GM18951 (cell line): ENCODE results near the gene CELSR1.

Experiments
- POLR2A ChIP-seq: IDR thresholded peaks from 4 replicates; pipeline ENCODE4 v1.6.1; 2011; ENCODE audit warnings: mild to moderate bottlenecking; ENCODE audit not compliant: insufficient read length, insufficient read depth; ENCODE audit errors: extremely low read depth
- in situ Hi-C: fragments of 300-500 bp; cut with MboI; formaldehyde crosslinking; loops from one replicate; pipeline ENCODE4 v1.12.0; 2022; ENCODE audit warnings: low sequenced_read_pairs, mixed read lengths, inconsistent platforms; ENCODE audit not compliant: unreplicated experiment

CELSR1 gene

DNA sequence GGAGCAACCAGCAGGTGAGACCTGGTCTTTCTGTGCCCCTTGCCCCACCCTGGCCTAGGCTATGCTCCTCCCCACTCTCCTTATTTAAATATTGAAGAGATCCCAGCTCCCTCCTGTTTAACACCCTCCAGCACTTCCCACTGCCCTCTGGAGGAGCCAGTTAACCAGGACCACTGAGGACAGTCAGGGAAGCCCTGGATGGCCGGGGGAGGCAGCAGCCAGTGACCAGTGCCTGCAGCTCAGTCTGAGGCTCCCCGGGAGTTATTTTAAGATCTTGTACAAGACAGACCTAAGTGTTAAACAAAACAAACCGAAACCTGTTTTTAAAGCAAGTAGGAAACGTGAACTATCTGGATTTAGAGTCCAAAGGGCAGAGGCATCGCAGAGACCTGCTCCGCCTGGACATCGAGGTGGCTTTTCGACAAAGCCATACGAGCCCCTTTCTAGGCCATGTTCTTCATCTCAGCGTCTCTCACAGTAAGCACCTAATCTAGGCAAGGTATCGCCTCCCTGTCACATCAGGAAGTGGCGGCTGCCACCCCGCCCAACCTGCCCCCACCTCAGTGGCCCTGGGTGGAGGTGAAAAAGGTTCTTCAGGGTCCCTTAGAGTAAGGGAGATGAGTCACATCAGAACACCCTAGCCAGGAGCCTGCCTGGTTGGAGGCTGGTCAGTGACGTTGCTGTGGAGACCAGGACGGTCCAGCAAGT, 166.7 kb downstream of the CELSR1 start:
- TF ChIP-seq POLR2A = no peak
- in situ Hi-C loops = no loop called here

DNA sequence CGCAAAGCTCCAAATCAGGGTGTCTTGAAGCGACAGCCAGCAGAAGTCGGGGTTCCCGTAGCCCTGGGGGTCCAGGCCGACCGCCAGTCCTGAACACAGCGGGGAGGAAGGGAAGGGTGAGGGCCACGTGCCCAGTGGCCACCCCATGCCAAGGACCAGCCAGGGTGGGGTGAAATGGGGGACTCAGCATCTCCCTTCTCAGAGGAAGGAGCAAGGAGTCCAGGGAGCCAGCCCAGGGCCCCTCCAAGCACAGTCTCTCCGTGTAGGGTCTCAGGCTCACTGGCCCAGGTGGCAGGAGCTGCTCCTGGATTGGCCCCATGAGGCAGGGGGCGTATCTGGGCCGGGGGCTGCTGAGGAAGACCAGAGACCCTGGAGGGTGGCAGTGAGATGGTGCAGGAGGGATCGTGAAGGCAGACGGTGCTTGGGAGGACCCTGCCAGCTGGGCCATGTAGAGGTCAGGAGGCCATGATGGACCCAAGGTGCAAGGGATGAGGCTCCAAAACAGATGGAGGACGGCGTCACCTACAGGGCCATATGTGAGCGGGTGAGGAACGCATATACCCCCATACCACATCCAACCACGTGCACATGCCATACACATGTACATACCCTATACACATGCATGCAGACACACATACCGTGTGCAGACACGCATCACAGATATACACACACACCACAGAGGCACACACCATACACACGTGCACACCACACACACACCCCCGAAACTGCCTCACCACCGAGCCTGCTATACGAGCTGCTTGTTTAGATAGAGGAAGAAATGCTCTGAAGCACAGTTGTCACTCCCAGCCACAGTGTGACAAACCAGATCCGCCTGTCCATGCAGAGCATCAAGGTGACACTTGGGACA, 167.5 kb downstream of the CELSR1 start:
- no peak for TF ChIP-seq POLR2A

DNA sequence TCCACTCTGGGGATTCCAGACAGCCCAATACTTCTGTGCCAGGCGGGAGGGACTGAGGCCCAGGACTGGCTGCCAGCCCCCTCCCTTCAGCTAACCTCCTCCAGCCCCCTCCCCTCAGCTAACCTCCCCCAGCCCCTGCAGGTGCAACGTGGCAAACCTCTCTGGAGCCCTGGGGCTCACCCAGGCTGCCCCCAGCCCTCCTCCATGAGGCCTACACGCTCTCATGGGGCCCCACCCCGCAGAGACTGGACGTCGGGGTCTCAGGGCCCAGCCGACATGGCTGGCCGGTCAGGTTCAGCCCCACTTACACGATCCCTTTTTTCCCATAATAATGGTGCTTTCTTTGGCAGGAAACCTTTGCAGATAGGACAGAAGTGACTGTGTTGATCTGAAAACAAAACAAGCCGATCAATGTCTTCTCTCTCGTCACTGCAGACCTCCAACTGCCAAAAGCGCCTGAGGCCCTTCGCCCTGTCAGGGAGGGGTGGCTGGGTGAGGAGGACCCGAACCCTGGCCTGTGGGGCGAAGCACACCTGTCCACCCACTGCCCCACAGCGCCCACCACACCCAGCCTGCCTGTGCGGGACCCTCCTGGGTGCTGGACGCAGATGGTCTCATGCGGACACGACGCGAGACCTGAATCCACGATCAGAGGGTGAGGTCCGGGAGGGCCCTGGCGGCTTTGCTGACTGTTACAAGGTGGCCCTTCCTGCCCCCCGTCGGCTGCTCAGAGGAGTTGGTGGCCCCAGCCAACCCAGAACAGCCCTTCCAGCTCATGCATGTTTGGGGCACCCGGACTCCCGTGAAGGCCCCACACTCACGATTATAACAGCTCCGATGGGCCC, 168.3 kb downstream of the CELSR1 start:
- in situ Hi-C loops = loop anchor here (10.0 kb wide), 1 partner anchor 66 kb away; no protein-coding TSS in a partner anchor
- TF ChIP-seq POLR2A = no peak

More for the DNA sequence above, 167.5 kb downstream of the CELSR1 start:
- in situ Hi-C loops = loop anchor here (10.0 kb wide), 1 partner anchor 65 kb away; no protein-coding TSS in a partner anchor

DNA sequence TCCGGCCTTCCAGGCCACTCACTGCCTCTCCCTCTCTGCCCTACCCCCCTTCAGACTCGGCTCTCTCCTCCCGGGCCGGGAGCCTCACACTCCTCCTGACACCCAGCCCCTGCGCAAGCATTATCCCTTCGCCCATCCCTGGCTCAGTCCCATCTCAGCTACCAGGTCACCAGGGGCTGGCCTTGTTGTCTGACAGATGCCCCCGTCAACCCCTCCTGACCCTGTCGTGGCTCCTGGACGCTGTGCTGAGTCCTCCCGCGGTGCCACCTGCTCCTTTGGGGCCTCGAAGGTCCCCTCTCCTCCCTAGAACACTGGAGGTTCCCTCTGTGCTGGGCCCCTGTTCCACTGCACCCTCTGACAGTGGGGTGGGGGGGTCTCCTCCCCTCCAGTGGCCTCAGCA, 169.0 kb downstream of the CELSR1 start:
- in situ Hi-C loops = loop anchor here (10.0 kb wide), 1 partner anchor 66 kb away; no protein-coding TSS in a partner anchor
- TF ChIP-seq POLR2A = no peak

DNA sequence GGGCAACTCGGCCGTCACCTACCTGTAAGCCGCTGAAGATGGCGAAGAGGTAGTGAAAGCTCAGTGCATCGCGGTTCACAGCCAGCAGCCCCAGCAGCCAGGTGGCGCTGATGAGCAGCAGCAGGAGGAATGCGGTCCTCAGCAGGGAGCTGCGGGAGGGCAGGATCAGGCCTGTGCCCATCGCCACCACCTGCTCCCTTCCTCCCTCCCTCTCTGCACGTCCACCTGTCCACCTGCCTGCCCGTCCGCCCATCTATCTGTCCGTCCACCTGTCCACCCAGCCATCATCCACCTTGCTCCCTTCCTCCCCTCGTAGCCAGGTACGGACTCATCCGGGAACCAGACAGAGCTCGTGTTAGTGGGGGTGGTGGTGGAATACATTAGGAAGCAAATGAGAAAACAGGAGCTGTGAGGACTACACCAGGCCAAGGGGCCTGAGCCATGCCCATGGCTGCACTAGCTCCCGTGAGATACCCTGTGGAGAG, 169.7 kb downstream of the CELSR1 start:
- no peak for TF ChIP-seq POLR2A
- in situ Hi-C loops = loop anchor here (10.0 kb wide), 1 partner anchor 67 kb away; no protein-coding TSS in a partner anchor

DNA sequence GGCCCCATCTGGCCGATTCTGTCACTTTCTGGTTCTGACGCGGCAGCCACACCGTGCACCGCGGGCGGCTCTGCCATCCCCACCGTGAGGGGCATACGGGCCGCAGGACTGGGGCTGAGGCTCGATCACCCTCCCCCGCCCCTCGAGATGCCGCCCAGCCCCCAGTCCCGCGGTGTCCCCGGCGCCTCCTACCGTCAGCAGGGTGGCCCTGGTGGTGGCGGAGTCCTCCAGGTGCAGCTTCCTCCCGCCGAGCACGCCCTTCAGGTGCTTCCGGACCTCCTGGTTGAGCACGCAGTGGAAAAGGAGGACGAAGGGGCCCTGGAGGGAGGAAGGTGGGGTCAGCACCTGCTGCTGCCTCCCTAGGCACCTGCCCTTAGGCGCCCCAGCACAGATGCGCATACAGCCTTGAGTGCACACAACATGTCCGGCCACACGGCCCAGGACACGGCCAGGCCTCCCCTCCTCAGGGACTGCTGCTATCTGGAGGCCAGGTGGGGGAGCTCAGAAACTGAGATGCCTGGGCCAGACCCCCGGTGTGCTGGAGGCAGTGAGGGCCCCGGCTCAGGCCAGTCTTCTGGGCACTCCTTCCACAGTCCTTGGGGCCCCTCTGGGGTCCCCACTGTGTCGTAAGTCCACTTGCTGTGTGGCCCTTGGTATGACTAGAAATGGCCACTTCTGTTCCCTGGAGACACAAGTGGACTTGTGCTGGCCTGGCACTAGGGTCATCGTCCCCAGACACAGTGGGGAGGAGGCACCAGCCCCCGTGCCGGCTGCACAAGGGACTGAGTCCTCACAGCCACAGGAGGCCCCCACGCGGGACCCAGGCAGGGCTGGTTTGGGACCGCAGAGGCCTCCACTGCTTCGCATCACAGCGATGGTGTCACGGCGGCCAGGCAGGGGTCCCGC, 170.4 kb downstream of the CELSR1 start:
- no peak for TF ChIP-seq POLR2A
- in situ Hi-C loops = loop anchor here (10.0 kb wide), 1 partner anchor 68 kb away; no protein-coding TSS in a partner anchor

DNA sequence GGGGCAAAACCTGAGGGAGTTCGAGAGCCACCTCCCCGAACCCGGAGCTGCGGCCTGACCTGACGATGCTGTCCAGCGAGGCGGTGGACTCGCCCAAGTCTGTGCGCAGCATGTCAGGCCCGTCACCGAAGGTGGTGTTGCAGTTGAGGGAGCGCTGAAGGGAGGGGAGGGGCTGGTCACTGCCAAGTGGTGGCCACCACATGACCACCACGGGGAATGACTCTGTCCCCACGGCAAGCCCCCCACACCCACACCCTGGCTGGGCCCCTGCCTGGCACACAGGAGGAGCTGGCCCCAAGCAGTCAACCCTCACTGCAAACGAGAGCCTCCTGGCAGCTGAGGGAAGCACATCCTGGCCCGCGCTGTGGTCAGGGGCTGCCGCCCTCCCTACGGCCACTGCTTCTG, 171.1 kb downstream of the CELSR1 start:
- in situ Hi-C loops = loop anchor here (10.0 kb wide), 1 partner anchor 68 kb away; no protein-coding TSS in a partner anchor
- no peak for TF ChIP-seq POLR2A

DNA sequence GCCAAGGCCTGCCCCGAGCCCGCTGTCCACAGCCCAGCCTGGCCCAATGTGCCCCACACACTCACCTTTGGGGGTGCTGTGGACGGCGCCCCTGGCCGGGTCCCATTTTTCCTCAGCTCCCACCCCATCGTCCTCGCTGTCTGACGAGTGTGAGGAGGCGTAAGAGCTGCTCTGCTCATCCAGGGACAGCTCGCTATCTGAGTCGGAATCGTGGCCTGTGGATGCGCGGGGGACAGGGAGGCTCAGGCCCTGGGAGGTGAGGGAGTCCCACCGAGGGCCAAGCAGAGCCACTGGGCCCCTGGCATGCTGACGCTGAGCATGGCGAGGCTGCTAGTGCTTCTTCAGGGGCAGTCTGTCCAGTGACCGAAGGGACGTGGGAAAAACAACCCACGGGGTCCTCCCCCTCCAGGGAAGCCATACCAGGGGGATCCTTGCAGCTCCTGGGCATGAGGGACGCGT, 172.2 kb downstream of the CELSR1 start:
- in situ Hi-C loops = loop anchor here (10.0 kb wide), 1 partner anchor 70 kb away; no protein-coding TSS in a partner anchor
- no peak for TF ChIP-seq POLR2A

DNA sequence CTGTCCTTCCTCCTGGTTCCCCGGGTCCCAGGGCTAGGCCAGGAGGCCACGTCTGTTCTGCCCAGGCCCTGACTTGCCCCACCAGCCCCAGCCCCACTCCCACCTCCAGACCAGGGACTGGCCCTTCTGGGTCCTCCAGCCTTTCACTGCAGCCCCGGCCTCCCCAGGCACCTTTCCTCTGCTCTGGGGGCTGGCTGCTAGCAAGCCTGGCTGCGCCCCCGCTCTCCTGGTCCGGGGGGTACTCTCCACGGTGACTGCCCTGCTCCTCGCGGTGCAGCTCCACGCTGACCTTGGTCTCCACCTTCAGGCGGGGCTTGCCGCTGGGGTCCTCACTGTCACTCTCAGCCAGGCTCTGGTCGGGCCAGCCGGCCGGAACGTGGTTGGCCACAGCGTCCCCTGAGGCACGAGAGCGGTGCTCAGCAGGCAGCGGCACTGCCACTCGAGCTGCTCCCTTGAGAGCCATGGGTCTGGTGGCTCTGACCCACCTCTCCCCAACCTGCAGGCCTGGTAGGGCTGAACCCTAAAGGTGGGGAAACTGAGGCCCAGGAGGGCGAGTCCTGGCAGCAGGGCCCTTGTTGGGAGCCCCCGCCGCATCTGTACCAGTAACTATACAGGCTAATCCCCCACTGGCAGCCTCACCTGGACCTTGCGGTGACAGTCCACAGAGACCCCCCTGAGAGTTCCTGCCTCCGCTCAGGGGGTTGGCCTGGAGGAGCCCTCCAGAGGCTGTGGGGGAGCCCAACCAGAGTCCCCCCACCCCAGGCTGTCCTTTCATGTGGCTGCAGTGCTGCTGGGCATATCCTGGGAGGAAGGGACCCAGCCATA, 172.9 kb downstream of the CELSR1 start:
- in situ Hi-C loops = loop anchor here (5.0 to 10.0 kb wide), 2 partner anchors 70 to 178 kb away; no protein-coding TSS in a partner anchor

DNA sequence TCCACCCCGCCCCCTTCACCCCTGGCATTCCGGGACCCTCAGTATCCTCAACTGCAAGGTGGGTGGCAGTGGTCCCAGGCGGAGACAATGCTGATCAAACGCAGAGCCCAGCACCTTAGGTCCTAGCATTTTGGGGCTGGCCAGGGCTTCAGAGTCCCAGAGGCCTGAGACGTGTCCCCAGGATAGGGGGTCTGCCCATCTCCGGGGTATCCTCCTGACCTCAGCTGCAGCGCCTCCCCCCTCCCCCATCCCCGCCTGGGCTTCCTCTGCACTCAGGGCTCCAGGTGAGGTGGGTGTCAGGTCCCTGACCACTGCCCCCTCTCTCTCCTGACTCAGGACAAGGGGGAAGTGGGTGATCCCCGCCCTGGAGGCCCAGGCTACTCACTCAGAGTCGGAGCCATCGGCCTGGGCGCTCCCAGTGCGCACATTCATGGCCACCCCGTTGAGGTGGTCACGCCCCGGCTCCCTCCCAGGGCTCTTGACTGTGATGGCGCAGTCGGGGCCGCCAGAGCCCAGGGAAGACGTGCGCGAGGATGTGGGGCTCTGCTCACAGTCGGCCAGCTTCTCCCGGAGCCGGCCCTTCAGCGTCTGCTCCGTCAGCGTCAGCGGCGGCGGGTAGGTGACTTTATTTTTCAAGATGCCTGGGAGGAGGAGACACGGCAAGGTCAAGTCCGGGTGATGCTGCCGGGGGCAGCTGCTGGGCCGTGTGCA, 173.7 kb downstream of the CELSR1 start:
- TF ChIP-seq POLR2A = no peak
- in situ Hi-C loops = loop anchor here (5.0 to 10.0 kb wide), 2 partner anchors 71 to 179 kb away; no protein-coding TSS in a partner anchor

More for the DNA sequence above, 172.9 kb downstream of the CELSR1 start:
- no peak for TF ChIP-seq POLR2A
